ENCODE results near the gene AGER. TPM values are rescaled to one million over a fixed set of nuclear protein-coding genes. Genes with fewer than 3 reads are reported as not detected.

The AGER gene
- polyA plus RNA-seq, 1 of the 3 experiments (the other 2 are of a cell fraction) = 3.5 TPM

GRCh38 chr6:32216998-32217397, 32.9 kb upstream of the AGER start:
- WGBS (ENCODE audit: low lambda C conversion rate) = 29% methylated on average over 11 of the region's 11 CpGs
- no peak overlapping the region for H3K4me2 ChIP-seq
- no peak overlapping the region for H2AFZ ChIP-seq (ENCODE audit: low read depth)
- no peaks in the 10 kb centered on the region for H3K9me2 ChIP-seq
- no peaks in the 10 kb centered on the region for H3F3A ChIP-seq (replicated peaks; ENCODE audit: insufficient read depth)
- no peaks in the 10 kb centered on the region for H3K36me3 ChIP-seq (replicated peaks in 1 of 2; ENCODE audit: control insufficient read depth in 1 of 2, insufficient read depth in 2 of 2, low read length in 1 of 2)
- no peaks in the 10 kb centered on the region for H3K79me2 ChIP-seq (ENCODE audit: insufficient read depth)
- no peak for DNase-seq
- TF ChIP-seq TAF1 (IDR thresholded peaks at IDR 0.05; ENCODE audit: borderline replicate concordance, low read depth, low read length) (no peak), JUND (IDR thresholded peaks at IDR 0.05) (no peak), MEF2A (IDR thresholded peaks at IDR 0.05; ENCODE audit: borderline replicate concordance, low read depth) (no peak), GABPA (IDR thresholded peaks at IDR 0.05; ENCODE audit: low read depth) (no peak), GATA2 (CRISPR knock-in tag; IDR thresholded peaks at IDR 0.05) (no peak), POLR2AphosphoS5 (IDR thresholded peaks at IDR 0.05; ENCODE audit: low read depth, low read length) (no peak), SMC3 (IDR thresholded peaks at IDR 0.05; ENCODE audit: low read depth, low read length) (no peak), ELF1 (IDR thresholded peaks at IDR 0.05) (no peak), USF2 (IDR thresholded peaks at IDR 0.05; ENCODE audit: borderline replicate concordance, low read depth, low read length) (no peak), EP300 (IDR thresholded peaks at IDR 0.05; ENCODE audit: borderline replicate concordance in 1 of 2, low read depth in 1 of 2, low read length in 1 of 2) (no peak), TEAD4 (IDR thresholded peaks at IDR 0.05; ENCODE audit: borderline replicate concordance, insufficient read depth) (no peak), EZH2phosphoT487 (IDR thresholded peaks at IDR 0.05; ENCODE audit: borderline replicate concordance, low read depth) (no peak), MAX (IDR thresholded peaks at IDR 0.05; ENCODE audit: low read depth) (no peak), MXI1 (IDR thresholded peaks at IDR 0.05; ENCODE audit: low read depth, low read length) (no peak), TCF12 (IDR thresholded peaks at IDR 0.05) (no peak)
- H3K9ac ChIP-seq = no peak overlapping the region
- peaks cover 93% of the 10 kb centered on the region for H3K27me3 ChIP-seq (ENCODE audit: insufficient read depth)
- CTCF ChIA-PET = interaction anchor here (0.6 kb wide), 1 partner anchor 631 kb away, joined by 3 read pairs; the partner anchor contains the start of gene LST1
- no peak overlapping the region for H3K4me3 ChIP-seq (ENCODE audit: low read depth in 2 of 2, low read length in 1 of 2)
- H4K20me1 ChIP-seq (ENCODE audit: insufficient read depth) = no peaks in the 10 kb centered on the region
- H3K4me1 ChIP-seq (ENCODE audit: control insufficient read depth in 1 of 2, insufficient read depth in 2 of 2, low read depth in 1 of 2, low read length in 1 of 2) = no peaks in the 10 kb centered on the region
- no peak overlapping the region for H3K27ac ChIP-seq (ENCODE audit: low read depth in 2 of 2, low read length in 1 of 2)
- POLR2A ChIA-PET = no interaction called here
- H3K9me3 ChIP-seq = no peaks in the 10 kb centered on the region

- ChIA-PET CTCF (no interaction called here), POLR2A (no interaction called here)
- H3K27me3 ChIP-seq (ENCODE audit: insufficient read depth) = peaks cover 91% of the 10 kb centered on the region
- WGBS (ENCODE audit: low lambda C conversion rate) = 4% methylated on average over 10 of the region's 10 CpGs
- H3K36me3 ChIP-seq (replicated peaks in 1 of 2; ENCODE audit: control insufficient read depth in 1 of 2, insufficient read depth in 2 of 2, low read length in 1 of 2) = no peaks in the 10 kb centered on the region
- H3F3A ChIP-seq (replicated peaks; ENCODE audit: insufficient read depth) = no peaks in the 10 kb centered on the region
- no peak overlapping the region for H2AFZ ChIP-seq (ENCODE audit: low read depth)
- H3K9me3 ChIP-seq = no peaks in the 10 kb centered on the region
- DNase-seq = no peak
- H3K79me2 ChIP-seq (ENCODE audit: insufficient read depth) = no peaks in the 10 kb centered on the region
- H3K9me2 ChIP-seq = no peaks in the 10 kb centered on the region
- no peak overlapping the region for H3K27ac ChIP-seq (ENCODE audit: low read depth in 2 of 2, low read length in 1 of 2)
- H3K9ac ChIP-seq = no peak overlapping the region
- no peaks in the 10 kb centered on the region for H4K20me1 ChIP-seq (ENCODE audit: insufficient read depth)
- H3K4me2 ChIP-seq = no peak overlapping the region
- no peak for TF ChIP-seq EP300 (IDR thresholded peaks at IDR 0.05; ENCODE audit: borderline replicate concordance in 1 of 2, low read depth in 1 of 2, low read length in 1 of 2)
- no peak overlapping the region for H3K4me3 ChIP-seq (ENCODE audit: low read depth in 2 of 2, low read length in 1 of 2)
- H3K4me1 ChIP-seq (ENCODE audit: control insufficient read depth in 1 of 2, insufficient read depth in 2 of 2, low read depth in 1 of 2, low read length in 1 of 2) = no peaks in the 10 kb centered on the region
Observed at GRCh38 chr6:32216285-32216684, 32.2 kb upstream of the AGER start.
